OCI-LY1 (cell line): ENCODE measurements around the gene CMTM5.

Experiments used
- H2AFZ ChIP-seq: fragments of 200-600 bp; sonication (generic), shearing (Covaris generic); 2 replicates; pipeline ENCODE4 v1.6.0; 2014; ENCODE audit warnings: antibody characterized with exemption, mild to moderate bottlenecking, low read length
- H3F3A ChIP-seq: fragments of 200-600 bp; sonication (generic), shearing (Covaris generic); 2 replicates; pipeline ENCODE4 v1.6.0; 2014; ENCODE audit warnings: mild to moderate bottlenecking, antibody characterized with exemption, low read length, moderate library complexity; ENCODE audit not compliant: insufficient read depth
- H3K27ac ChIP-seq: fragments of 200-600 bp; sonication (generic); 2 replicates; pipeline ENCODE4 v1.5.1; 2014; ENCODE audit warnings: low read length, mixed run types, mild to moderate bottlenecking, low read depth; ENCODE audit not compliant: poor library complexity, severe bottlenecking
- H3K27me3 ChIP-seq: fragments of 200-600 bp; sonication (generic); 2 replicates; pipeline ENCODE4 v1.6.0; 2014; ENCODE audit warnings: antibody characterized with exemption, mild to moderate bottlenecking, low read length, moderate library complexity; ENCODE audit not compliant: insufficient read depth
- H3K36me3 ChIP-seq: fragments of 200-600 bp; sonication (generic); 2 replicates; pipeline ENCODE4 v1.6.1; 2014; ENCODE audit warnings: mild to moderate bottlenecking, antibody characterized with exemption, low read length, moderate library complexity, mixed read lengths; ENCODE audit not compliant: insufficient read depth
- H3K4me1 ChIP-seq: fragments of 200-600 bp; sonication (generic); 2 replicates; pipeline ENCODE4 v1.5.1; 2014; ENCODE audit warnings: mild to moderate bottlenecking, low read length, moderate library complexity; ENCODE audit not compliant: insufficient read depth, severe bottlenecking
- H3K4me2 ChIP-seq: fragments of 200-600 bp; sonication (generic), shearing (Covaris generic); 2 replicates; pipeline ENCODE4 v1.6.1; 2014; ENCODE audit warnings: low read length
- H3K4me3 ChIP-seq: fragments of 200-600 bp; sonication (generic); 2 replicates; pipeline ENCODE4 v1.5.1; 2014; ENCODE audit warnings: low read length, low read depth, mild to moderate bottlenecking, mixed read lengths; ENCODE audit not compliant: poor library complexity, severe bottlenecking
- H3K79me2 ChIP-seq: fragments of 200-600 bp; shearing (Covaris generic); 2 replicates; pipeline ENCODE4 v1.6.1; 2016; ENCODE audit warnings: mixed run types, low read length, mixed read lengths; ENCODE audit not compliant: insufficient read depth
- H3K9ac ChIP-seq: fragments of 200-600 bp; sonication (generic), shearing (Covaris generic); 2 replicates; pipeline ENCODE4 v1.6.1; 2014; ENCODE audit warnings: mild to moderate bottlenecking, low read length, mixed read lengths
- H3K9me2 ChIP-seq: fragments of 200-600 bp; sonication (generic), shearing (Covaris generic); 2 replicates; pipeline ENCODE4 v1.6.1; 2014; ENCODE audit warnings: low read depth, mild to moderate bottlenecking, low read length, mixed read lengths
- H3K9me3 ChIP-seq: fragments of 200-600 bp; shearing (Covaris generic); 2 replicates; pipeline ENCODE4 v1.6.1; 2014; ENCODE audit warnings: low read length, mixed read lengths
- H4K20me1 ChIP-seq: fragments of 200-600 bp; sonication (generic), shearing (Covaris generic); 2 replicates; pipeline ENCODE4 v1.6.0; 2016; ENCODE audit warnings: mild to moderate bottlenecking, low read length; ENCODE audit not compliant: insufficient read depth
- EZH2 ChIP-seq: fragments of 200-600 bp; sonication (generic), shearing (Covaris generic); IDR thresholded peaks from 2 replicates; pipeline ENCODE4 v1.8.0; 2017; ENCODE audit warnings: borderline replicate concordance, mixed run types, mild to moderate bottlenecking, antibody characterized with exemption, low read length, moderate library complexity, mixed read lengths
- TF ChIP-seq, protein P1 (sequence below): fragments of 200-600 bp; sonication (generic), shearing (Covaris generic); IDR thresholded peaks from 2 replicates; pipeline ENCODE4 v1.5.1; 2017; ENCODE audit warnings: mild to moderate bottlenecking, antibody characterized with exemption, low read length, moderate library complexity, mixed read lengths

The CMTM5 gene

DNA sequence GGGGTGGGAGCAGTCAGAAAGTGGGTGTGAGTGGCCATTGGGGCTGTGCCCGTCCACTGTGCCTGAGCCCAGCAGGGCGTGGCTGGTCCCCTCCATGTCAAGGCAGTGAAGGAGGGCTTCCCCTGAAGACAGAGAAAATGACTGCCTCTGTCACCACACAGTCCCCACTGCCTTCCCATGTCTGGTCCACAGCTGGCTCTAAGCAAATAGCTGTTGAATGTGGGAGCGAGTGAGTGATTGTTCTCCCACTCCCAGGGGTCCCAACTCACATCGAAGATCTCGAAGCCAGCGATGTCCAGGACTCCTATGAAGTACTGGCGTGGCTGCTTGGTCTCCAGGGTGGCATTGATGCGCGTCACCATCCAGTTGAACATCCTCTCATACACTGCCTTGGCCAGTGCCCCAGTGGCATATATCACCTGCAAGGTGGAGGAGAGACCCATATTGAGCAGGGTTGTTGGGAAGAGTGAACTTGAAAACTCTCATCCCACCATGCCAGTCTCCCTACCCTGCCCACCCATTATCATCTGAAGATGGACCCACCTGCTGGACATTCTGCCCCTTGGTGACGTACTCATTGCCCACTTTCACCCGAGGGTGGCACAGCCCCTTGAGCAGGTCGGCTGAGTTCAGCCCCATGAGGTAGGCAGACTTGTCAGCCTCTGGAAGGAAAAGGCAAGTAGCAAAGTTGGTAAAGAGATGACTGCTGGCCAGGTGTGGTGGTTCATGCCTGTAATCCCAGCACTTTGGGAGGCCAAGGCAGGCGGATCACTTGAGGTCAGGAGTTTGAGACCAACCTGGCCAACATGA, 52.0 kb downstream of the CMTM5 start:
- H3K9ac ChIP-seq, result no peak overlapping the region
- H3K9me3 ChIP-seq, result no peaks in the 10 kb centered on the region
- H3K9me2 ChIP-seq, result no peaks in the 10 kb centered on the region
- no peaks in the 10 kb centered on the region for H4K20me1 ChIP-seq
- no peaks in the 10 kb centered on the region for H3K79me2 ChIP-seq
- no peaks in the 10 kb centered on the region for H3K4me1 ChIP-seq
- TF ChIP-seq, protein P1, sequence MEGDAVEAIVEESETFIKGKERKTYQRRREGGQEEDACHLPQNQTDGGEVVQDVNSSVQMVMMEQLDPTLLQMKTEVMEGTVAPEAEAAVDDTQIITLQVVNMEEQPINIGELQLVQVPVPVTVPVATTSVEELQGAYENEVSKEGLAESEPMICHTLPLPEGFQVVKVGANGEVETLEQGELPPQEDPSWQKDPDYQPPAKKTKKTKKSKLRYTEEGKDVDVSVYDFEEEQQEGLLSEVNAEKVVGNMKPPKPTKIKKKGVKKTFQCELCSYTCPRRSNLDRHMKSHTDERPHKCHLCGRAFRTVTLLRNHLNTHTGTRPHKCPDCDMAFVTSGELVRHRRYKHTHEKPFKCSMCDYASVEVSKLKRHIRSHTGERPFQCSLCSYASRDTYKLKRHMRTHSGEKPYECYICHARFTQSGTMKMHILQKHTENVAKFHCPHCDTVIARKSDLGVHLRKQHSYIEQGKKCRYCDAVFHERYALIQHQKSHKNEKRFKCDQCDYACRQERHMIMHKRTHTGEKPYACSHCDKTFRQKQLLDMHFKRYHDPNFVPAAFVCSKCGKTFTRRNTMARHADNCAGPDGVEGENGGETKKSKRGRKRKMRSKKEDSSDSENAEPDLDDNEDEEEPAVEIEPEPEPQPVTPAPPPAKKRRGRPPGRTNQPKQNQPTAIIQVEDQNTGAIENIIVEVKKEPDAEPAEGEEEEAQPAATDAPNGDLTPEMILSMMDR, result no peak
- TF ChIP-seq EZH2, result no peak
- no peak overlapping the region for H3K4me2 ChIP-seq
- H3F3A ChIP-seq, result no peaks in the 10 kb centered on the region
- no peak overlapping the region for H2AFZ ChIP-seq
- H3K4me3 ChIP-seq, result no peak overlapping the region
- H3K27me3 ChIP-seq, result no peaks in the 10 kb centered on the region; the same call in 1 of the 2 replicates
- no peak overlapping the region for H3K27ac ChIP-seq
- no peaks in the 10 kb centered on the region for H3K36me3 ChIP-seq
